Activated CD8-positive, alpha-beta T cell treated with anti-CD3 and anti-CD28 coated beads, Interleukin-2, amount 10 ng/mL, durations not matched to agents 7 days and 5 days (primary cell): ENCODE results near the gene ABCA12. TPM values are rescaled to one million over a fixed set of nuclear protein-coding genes. Genes with fewer than 3 reads are reported as not detected.

Experiments
- ATAC-seq: fragments of 150-1000 bp; cut with Tn5 transposase; one replicate; pipeline ENCODE4 v1.10.0; 2021; ENCODE audit warnings: moderate library complexity
- CTCF ChIA-PET: fragments of 350-600 bp; sonication (Branson Sonifier 250); formaldehyde crosslinking; loops from one replicate; lab custom pipeline; 2021; ENCODE audit warnings: antibody characterized with exemption; lab: Charles Lee
- POLR2A ChIA-PET: fragments of 350-600 bp; sonication (Branson Sonifier 250); formaldehyde crosslinking; loops from one replicate; lab custom pipeline; 2021; ENCODE audit warnings: antibody characterized with exemption; lab: Charles Lee
- DNase-seq: peaks from one replicate; pipeline ENCODE4 v3.0.0-alpha.2; 2020
- H3K27ac Mint-ChIP-seq: one replicate; pipeline ENCODE4 v1.8.0; 2021; ENCODE audit warnings: mild to moderate bottlenecking, mixed read lengths
- H3K27me3 Mint-ChIP-seq: one replicate; pipeline ENCODE4 v1.8.0; 2021; ENCODE audit warnings: low read depth, mixed read lengths
- H3K36me3 Mint-ChIP-seq: one replicate; pipeline ENCODE4 v1.8.0; 2021; ENCODE audit warnings: low read depth, mixed read lengths
- H3K4me1 Mint-ChIP-seq: one replicate; pipeline ENCODE4 v1.8.0; 2021; ENCODE audit warnings: low read depth, mixed read lengths
- H3K4me3 Mint-ChIP-seq: one replicate; pipeline ENCODE4 v1.8.0; 2021; ENCODE audit warnings: mild to moderate bottlenecking, mixed read lengths
- H3K9me3 Mint-ChIP-seq: one replicate; pipeline ENCODE4 v1.8.0; 2022; ENCODE audit warnings: mixed read lengths; ENCODE audit not compliant: insufficient read depth
- total RNA-seq, 2 experiments: library from RNA; stranded (reverse); gene quantifications; one replicate each; pipeline ENCODE4 v1.2.3, GENCODE V29; 2021

The ABCA12 gene
- total RNA-seq, 2 experiments from 2014 or later: not detected

- POLR2A ChIA-PET: no interaction called here
- no peak for ATAC-seq
- no peaks in the 10 kb centered on the region for H3K27me3 Mint-ChIP-seq
- H3K9me3 Mint-ChIP-seq: no peaks in the 10 kb centered on the region
- no peaks in the 10 kb centered on the region for H3K4me1 Mint-ChIP-seq
- no peaks in the 10 kb centered on the region for H3K36me3 Mint-ChIP-seq
- CTCF ChIA-PET: no interaction called here
- DNase-seq: no peak
- H3K4me3 Mint-ChIP-seq: no peak overlapping the region
- H3K27ac Mint-ChIP-seq: no peak overlapping the region
Measured at GRCh38 chr2:215107216-215108056, 31.0 kb downstream of the ABCA12 start.

DNA sequence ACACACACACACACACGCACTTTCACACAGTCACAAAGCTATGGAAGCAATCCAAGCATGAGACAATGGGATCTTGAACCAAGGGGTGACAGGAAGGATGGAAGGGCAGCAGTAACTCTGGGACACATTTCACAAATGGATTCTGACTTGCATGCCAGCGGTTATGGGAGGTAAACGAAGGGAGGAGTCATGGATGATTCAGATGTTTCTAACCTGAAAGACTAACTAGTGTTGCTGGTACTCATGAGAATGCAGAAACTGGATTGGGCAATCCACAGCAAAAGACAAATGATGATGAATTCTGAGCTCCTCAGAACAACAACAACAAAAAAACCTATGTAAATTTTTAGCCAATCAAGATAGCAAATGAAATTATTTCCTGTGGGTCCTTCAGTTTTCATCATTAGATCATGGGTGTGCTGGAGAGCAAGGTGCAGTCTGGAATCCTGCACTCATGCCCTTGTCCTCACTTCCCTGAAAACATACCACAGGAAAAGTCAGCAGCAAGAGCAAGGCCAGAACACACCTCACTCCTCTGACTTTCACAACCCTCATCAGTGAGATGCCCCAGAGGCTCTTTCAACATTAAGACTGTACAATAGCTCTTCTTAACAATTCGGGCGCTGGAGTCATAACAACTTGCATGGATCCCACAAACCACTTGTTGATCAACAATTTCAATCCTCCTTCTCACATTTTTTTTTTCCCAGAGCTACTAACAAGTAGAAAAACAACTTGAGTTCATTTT, 32.6 kb downstream of the ABCA12 start:
- ATAC-seq: no peak
- H3K27me3 Mint-ChIP-seq: no peaks in the 10 kb centered on the region
- CTCF ChIA-PET: no interaction called here
- H3K9me3 Mint-ChIP-seq: no peaks in the 10 kb centered on the region
- no peaks in the 10 kb centered on the region for H3K36me3 Mint-ChIP-seq
- no peak overlapping the region for H3K4me3 Mint-ChIP-seq
- no peak for DNase-seq
- no peak overlapping the region for H3K27ac Mint-ChIP-seq
- POLR2A ChIA-PET: no interaction called here
- no peaks in the 10 kb centered on the region for H3K4me1 Mint-ChIP-seq

DNA sequence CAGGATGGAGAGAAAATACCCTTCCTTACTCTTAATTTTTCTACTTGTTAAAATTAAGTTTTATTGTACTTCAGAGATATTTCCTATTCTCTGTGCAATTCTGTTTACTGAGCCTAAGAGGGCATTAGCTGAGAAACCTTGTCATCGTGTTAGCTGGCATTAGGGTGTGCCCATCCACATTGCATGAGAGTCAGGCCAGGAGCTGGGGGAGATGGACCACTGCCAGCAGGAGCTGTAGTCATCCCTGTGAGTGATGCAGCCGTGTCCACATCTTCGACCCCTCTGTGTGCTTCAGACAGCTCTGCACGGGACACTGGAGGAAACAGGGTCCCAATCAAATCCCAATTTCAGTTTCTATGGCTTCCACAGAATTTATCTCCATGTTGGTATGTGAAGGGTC, 34.2 kb downstream of the ABCA12 start:
- Mint-ChIP-seq H3K4me1 (no peaks in the 10 kb centered on the region), H3K9me3 (no peaks in the 10 kb centered on the region), H3K36me3 (no peaks in the 10 kb centered on the region), H3K27ac (no peak overlapping the region), H3K27me3 (no peaks in the 10 kb centered on the region), H3K4me3 (no peak overlapping the region)
- ChIA-PET CTCF (no interaction called here), POLR2A (no interaction called here)
- no peak for ATAC-seq
- DNase-seq: no peak

GRCh38 chr2:215098875-215099274, 39.6 kb downstream of the ABCA12 start:
- Mint-ChIP-seq H3K27me3 (no peaks in the 10 kb centered on the region), H3K9me3 (no peaks in the 10 kb centered on the region), H3K4me3 (no peak overlapping the region), H3K36me3 (no peaks in the 10 kb centered on the region), H3K4me1 (no peaks in the 10 kb centered on the region), H3K27ac (no peak overlapping the region)
- ChIA-PET CTCF (no interaction called here), POLR2A (no interaction called here)
- ATAC-seq: no peak
- no peak for DNase-seq

GRCh38 chr2:215084080-215084479, 54.3 kb downstream of the ABCA12 start:
- Mint-ChIP-seq H3K36me3 (no peaks in the 10 kb centered on the region), H3K4me1 (no peaks in the 10 kb centered on the region), H3K27me3 (no peaks in the 10 kb centered on the region), H3K9me3 (no peaks in the 10 kb centered on the region), H3K4me3 (no peak overlapping the region), H3K27ac (no peak overlapping the region)
- DNase-seq (no peak), ATAC-seq (no peak)
- POLR2A ChIA-PET: no interaction called here
- CTCF ChIA-PET: no interaction called here

GRCh38 chr2:215083146-215083545, 55.3 kb downstream of the ABCA12 start:
- no peaks in the 10 kb centered on the region for H3K4me1 Mint-ChIP-seq
- no peak for ATAC-seq
- no peaks in the 10 kb centered on the region for H3K36me3 Mint-ChIP-seq
- no peak overlapping the region for H3K27ac Mint-ChIP-seq
- CTCF ChIA-PET: no interaction called here
- no peaks in the 10 kb centered on the region for H3K27me3 Mint-ChIP-seq
- no peak overlapping the region for H3K4me3 Mint-ChIP-seq
- POLR2A ChIA-PET: no interaction called here
- no peaks in the 10 kb centered on the region for H3K9me3 Mint-ChIP-seq
- DNase-seq: no peak

DNA sequence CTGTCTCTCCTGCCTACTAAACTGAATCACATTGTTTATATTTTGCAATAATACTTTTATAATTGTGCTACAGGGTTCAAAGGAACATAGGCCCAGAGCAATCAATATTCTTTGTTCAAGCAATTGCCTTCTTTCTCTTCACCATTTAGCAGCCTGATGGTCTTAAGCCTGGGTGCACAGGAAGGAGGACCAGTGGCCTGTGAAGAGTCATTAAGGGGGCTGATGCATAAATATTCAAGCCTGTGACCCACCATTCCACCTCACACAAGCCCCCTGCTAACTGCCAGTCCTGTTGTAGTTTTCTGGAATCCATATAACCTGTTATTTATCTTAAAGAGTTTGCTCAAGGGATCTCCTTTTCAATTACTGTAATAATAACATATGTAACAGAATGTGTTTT, 56.0 kb downstream of the ABCA12 start:
- ATAC-seq (no peak), DNase-seq (no peak)
- CTCF ChIA-PET: no interaction called here
- POLR2A ChIA-PET: no interaction called here
- no peaks in the 10 kb centered on the region for H3K9me3 Mint-ChIP-seq
- H3K4me1 Mint-ChIP-seq: no peaks in the 10 kb centered on the region
- H3K27ac Mint-ChIP-seq: no peak overlapping the region
- no peaks in the 10 kb centered on the region for H3K27me3 Mint-ChIP-seq
- no peak overlapping the region for H3K4me3 Mint-ChIP-seq
- no peaks in the 10 kb centered on the region for H3K36me3 Mint-ChIP-seq

DNA sequence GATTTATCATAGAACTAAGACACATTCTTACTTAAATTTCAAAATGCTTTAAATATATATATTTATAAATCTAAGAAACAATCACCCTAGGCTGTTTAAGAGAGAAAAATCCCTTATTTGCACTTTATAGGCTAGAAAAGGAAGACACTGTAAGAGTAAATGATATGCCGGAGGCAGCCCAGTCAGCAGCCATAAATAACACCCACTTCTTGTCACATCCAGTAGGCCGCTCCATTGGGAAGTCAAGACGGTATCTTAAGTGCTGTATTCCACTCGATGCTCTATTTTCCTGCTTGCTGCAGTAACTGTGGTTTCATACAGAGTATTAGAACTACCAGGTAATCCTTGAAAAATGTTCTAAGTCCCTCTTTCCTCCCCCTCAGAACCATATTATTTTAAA, 57.9 kb downstream of the ABCA12 start:
- CTCF ChIA-PET: no interaction called here
- H3K4me3 Mint-ChIP-seq: no peak overlapping the region
- H3K4me1 Mint-ChIP-seq: no peaks in the 10 kb centered on the region
- ATAC-seq: no peak
- no peak overlapping the region for H3K27ac Mint-ChIP-seq
- H3K27me3 Mint-ChIP-seq: no peaks in the 10 kb centered on the region
- no peak for DNase-seq
- H3K9me3 Mint-ChIP-seq: no peaks in the 10 kb centered on the region
- POLR2A ChIA-PET: no interaction called here
- no peaks in the 10 kb centered on the region for H3K36me3 Mint-ChIP-seq

GRCh38 chr2:215071676-215072075, 66.8 kb downstream of the ABCA12 start:
- POLR2A ChIA-PET: no interaction called here
- ATAC-seq (no peak), DNase-seq (no peak)
- no peaks in the 10 kb centered on the region for H3K4me1 Mint-ChIP-seq
- H3K4me3 Mint-ChIP-seq: no peak overlapping the region
- CTCF ChIA-PET: no interaction called here
- no peaks in the 10 kb centered on the region for H3K27me3 Mint-ChIP-seq
- H3K36me3 Mint-ChIP-seq: no peaks in the 10 kb centered on the region
- H3K9me3 Mint-ChIP-seq: no peaks in the 10 kb centered on the region
- H3K27ac Mint-ChIP-seq: no peak overlapping the region

DNA sequence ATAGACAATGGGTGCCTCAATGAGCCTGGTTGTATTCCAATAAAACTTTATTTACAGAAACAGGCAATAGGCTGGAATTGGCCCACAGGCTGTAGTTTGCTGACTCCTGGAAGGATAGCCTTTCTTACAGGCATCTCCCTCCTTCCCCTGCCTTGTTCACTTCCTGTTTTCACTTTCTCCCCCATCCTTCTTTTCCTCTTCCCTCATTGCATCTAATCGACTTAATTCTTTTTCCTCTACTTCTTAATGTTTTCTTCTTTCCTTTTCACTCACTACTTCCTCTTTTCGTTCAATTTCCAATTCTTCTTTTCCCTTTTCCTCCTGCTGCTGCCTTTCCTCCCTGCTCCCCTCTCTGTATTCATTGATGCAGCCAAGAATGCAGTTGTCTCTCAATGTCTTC, 70.0 kb downstream of the ABCA12 start:
- no peak overlapping the region for H3K4me3 Mint-ChIP-seq
- no peaks in the 10 kb centered on the region for H3K9me3 Mint-ChIP-seq
- no peak overlapping the region for H3K27ac Mint-ChIP-seq

DNA sequence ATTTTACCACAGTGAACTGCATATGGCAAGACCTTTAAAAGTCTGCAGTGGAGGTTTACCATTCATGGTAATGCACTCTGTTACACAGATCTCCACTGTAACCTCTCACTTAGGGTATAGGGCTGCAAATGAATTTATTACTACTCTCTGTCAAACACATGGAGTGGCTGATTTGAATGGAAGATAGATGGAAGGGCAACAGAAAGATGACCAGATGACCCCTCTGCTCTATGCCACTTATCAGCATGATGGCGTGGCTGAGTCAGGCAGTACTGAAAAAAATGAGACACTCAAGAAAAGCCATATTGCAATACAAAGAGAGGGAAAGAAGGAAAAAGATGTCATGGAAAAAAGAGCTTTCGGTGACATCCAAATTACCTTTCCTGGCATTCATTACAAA, 72.3 kb downstream of the ABCA12 start:
- CTCF ChIA-PET: no interaction called here
- no peaks in the 10 kb centered on the region for H3K27me3 Mint-ChIP-seq
- H3K27ac Mint-ChIP-seq: no peak overlapping the region

More for the DNA sequence above, 70.0 kb downstream of the ABCA12 start:
- H3K27me3 Mint-ChIP-seq: no peaks in the 10 kb centered on the region
- no peak for ATAC-seq
- CTCF ChIA-PET: no interaction called here
- POLR2A ChIA-PET: no interaction called here
- no peaks in the 10 kb centered on the region for H3K4me1 Mint-ChIP-seq
- DNase-seq: no peak
- no peaks in the 10 kb centered on the region for H3K36me3 Mint-ChIP-seq

GRCh38 chr2:215063526-215063925, 74.9 kb downstream of the ABCA12 start:
- POLR2A ChIA-PET: no interaction called here
- Mint-ChIP-seq H3K4me1 (no peaks in the 10 kb centered on the region), H3K27ac (no peak overlapping the region), H3K9me3 (no peaks in the 10 kb centered on the region), H3K27me3 (no peaks in the 10 kb centered on the region), H3K36me3 (no peaks in the 10 kb centered on the region), H3K4me3 (no peak overlapping the region)
- DNase-seq (no peak), ATAC-seq (no peak)
- CTCF ChIA-PET: no interaction called here

More for the DNA sequence above, 72.3 kb downstream of the ABCA12 start:
- H3K4me3 Mint-ChIP-seq: no peak overlapping the region
- no peaks in the 10 kb centered on the region for H3K9me3 Mint-ChIP-seq
- H3K4me1 Mint-ChIP-seq: no peaks in the 10 kb centered on the region
- POLR2A ChIA-PET: no interaction called here
- DNase-seq (no peak), ATAC-seq (no peak)
- no peaks in the 10 kb centered on the region for H3K36me3 Mint-ChIP-seq
